ENCODE measurements around the gene ACOT7.

DNA sequence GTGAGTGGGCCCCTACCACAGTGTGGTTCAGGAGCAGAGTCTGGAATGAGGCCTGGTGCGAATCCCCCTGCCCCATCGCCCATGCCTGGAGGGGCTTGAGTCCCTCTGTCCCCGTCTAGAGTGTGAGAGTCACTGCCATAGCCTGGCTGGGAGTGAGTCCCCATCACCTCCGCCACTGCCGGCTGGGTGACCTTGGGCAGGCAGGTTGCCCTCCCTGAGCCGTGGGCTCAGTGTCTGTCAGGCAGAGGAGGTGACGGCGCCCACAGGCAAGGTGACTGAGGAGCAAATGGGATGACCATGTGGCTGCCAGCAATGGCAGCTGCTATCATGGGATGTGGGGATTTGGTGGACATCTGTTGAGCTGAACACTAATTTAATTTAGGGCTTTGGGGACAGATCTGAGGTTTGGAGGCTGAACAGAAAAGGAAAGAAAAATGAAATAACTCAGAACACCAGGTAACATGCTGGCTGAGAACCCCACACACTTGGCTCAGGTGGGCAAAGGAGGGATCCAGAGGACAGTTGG lies 94.6 kb downstream of the ACOT7 start:
- TF ChIP-seq, protein P1, sequence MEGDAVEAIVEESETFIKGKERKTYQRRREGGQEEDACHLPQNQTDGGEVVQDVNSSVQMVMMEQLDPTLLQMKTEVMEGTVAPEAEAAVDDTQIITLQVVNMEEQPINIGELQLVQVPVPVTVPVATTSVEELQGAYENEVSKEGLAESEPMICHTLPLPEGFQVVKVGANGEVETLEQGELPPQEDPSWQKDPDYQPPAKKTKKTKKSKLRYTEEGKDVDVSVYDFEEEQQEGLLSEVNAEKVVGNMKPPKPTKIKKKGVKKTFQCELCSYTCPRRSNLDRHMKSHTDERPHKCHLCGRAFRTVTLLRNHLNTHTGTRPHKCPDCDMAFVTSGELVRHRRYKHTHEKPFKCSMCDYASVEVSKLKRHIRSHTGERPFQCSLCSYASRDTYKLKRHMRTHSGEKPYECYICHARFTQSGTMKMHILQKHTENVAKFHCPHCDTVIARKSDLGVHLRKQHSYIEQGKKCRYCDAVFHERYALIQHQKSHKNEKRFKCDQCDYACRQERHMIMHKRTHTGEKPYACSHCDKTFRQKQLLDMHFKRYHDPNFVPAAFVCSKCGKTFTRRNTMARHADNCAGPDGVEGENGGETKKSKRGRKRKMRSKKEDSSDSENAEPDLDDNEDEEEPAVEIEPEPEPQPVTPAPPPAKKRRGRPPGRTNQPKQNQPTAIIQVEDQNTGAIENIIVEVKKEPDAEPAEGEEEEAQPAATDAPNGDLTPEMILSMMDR (IDR thresholded peaks at IDR 0.05) = no peak
- TF ChIP-seq POLR2AphosphoS5 (IDR thresholded peaks at IDR 0.05; ENCODE audit: insufficient read depth in 1 of 2, low read depth in 1 of 2) = no peak
